SK-N-DZ (cell line): ENCODE results near the gene SIX1.

Experiments used
- DNase-seq: peaks from one replicate; pipeline ENCODE4 v3.0.0-alpha.2; 2015; ENCODE audit warnings: low spot score

SIX1 gene

DNA sequence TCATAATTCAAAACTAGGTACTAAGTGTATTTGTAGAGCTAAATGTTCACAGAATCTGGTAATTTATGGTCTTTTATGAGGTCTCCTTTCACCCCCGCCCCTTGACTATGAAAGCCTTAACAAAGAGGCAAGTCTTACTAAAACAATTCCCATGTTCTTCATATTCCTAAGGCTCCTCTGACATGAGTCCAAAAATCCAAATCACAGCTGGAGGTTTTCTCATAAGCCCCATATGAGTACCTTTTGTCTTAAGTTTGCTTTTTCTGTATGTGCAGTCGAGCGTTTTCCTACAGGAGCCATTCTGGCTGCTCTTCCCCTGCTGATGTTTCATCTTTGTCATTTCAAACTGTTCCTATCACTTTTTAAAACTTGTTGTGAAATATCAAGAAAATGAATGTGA is 55.2 kb downstream of the SIX1 start:
- DNase-seq, result no peak
